ENCODE measurements around the gene EXOC1. TPM values are rescaled to one million over a fixed set of nuclear protein-coding genes. Genes with fewer than 3 reads are reported as not detected.

EXOC1 gene
- total RNA-seq, 1 experiment from 2014 or later, result 17.6 TPM

DNA sequence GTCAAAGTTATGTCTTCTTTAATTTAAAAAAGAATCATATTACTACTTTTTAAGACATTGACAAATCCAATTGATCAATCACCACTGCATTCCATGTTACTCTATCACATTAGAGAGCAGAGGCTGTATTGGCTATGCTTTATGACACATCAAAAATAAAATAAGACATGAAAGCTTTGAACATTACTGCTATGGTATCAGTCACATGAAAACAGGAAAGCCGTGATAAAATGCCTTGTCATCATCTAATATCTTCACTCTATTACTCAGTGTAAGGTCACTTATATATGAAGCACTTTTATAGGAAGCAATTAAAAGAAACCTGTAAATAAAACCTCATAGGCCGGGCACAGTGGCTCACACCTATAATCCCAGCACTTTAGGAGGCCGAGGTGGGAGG is 67.6 kb downstream of the EXOC1 start (continued):
- TF ChIP-seq, protein P1, sequence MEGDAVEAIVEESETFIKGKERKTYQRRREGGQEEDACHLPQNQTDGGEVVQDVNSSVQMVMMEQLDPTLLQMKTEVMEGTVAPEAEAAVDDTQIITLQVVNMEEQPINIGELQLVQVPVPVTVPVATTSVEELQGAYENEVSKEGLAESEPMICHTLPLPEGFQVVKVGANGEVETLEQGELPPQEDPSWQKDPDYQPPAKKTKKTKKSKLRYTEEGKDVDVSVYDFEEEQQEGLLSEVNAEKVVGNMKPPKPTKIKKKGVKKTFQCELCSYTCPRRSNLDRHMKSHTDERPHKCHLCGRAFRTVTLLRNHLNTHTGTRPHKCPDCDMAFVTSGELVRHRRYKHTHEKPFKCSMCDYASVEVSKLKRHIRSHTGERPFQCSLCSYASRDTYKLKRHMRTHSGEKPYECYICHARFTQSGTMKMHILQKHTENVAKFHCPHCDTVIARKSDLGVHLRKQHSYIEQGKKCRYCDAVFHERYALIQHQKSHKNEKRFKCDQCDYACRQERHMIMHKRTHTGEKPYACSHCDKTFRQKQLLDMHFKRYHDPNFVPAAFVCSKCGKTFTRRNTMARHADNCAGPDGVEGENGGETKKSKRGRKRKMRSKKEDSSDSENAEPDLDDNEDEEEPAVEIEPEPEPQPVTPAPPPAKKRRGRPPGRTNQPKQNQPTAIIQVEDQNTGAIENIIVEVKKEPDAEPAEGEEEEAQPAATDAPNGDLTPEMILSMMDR (IDR thresholded peaks at IDR 0.05 in 2 of 3, conservative IDR thresholded peaks at IDR 0.05 in 1 of 3; ENCODE audit: borderline replicate concordance in 1 of 3, insufficient read depth in 1 of 3, low read depth in 2 of 3, low read length in 2 of 3), result no peak
- TF ChIP-seq CEBPB (IDR thresholded peaks at IDR 0.05; ENCODE audit: low read depth), result no peak

GRCh38 chr4:55925241-55925640 is 71.8 kb downstream of the EXOC1 start:
- H2AFZ ChIP-seq (ENCODE audit: low read depth, low read length, poor library complexity, severe bottlenecking), result no peak overlapping the region
- peaks cover 0 to 11% of the 10 kb centered on the region in 2 experiments; a peak in 1 of 4 replicates for H3K4me1 ChIP-seq (ENCODE audit: control insufficient read depth in 1 of 2, insufficient read depth in 2 of 2, low read length in 2 of 2)
- intact Hi-C loops (cut with micrococcal nuclease), result no loop called here
- no peaks in the 10 kb centered on the region for H3K36me3 ChIP-seq (ENCODE audit: control insufficient read depth in 1 of 2, insufficient read depth in 2 of 2, low read length in 2 of 2)
- TF ChIP-seq EZH2 (IDR thresholded peaks at IDR 0.05) (no peak), ZBTB33 (IDR thresholded peaks at IDR 0.05; ENCODE audit: extremely low read depth, insufficient replicate concordance, low read length) (no peak), RAD21 (IDR thresholded peaks at IDR 0.05; ENCODE audit: low read depth) (no peak), TCF7L2 (IDR thresholded peaks at IDR 0.05; ENCODE audit: borderline replicate concordance, extremely low read depth, insufficient read depth, insufficient read length) (no peak), ATF3 (IDR thresholded peaks at IDR 0.05) (no peak), CBX3 (IDR thresholded peaks at IDR 0.05; ENCODE audit: low read depth) (no peak), EZH2phosphoT487 (IDR thresholded peaks at IDR 0.05; ENCODE audit: borderline replicate concordance) (no peak), JUND (IDR thresholded peaks at IDR 0.05) (no peak), SIN3A (IDR thresholded peaks at IDR 0.05; ENCODE audit: low read depth) (no peak), FOSL1 (IDR thresholded peaks at IDR 0.05; ENCODE audit: low read depth) (no peak), CEBPB (IDR thresholded peaks at IDR 0.05; ENCODE audit: low read depth) (no peak), ELF1 (IDR thresholded peaks at IDR 0.05; ENCODE audit: borderline replicate concordance, low read depth) (no peak), MAX (IDR thresholded peaks at IDR 0.05) (no peak), SP1 (IDR thresholded peaks at IDR 0.05; ENCODE audit: low read depth) (no peak), POLR2A (IDR thresholded peaks at IDR 0.05; ENCODE audit: borderline replicate concordance, extremely low read depth, insufficient read depth, insufficient read length) (no peak)
- TF ChIP-seq, protein P1 (IDR thresholded peaks at IDR 0.05 in 2 of 3, conservative IDR thresholded peaks at IDR 0.05 in 1 of 3; ENCODE audit: borderline replicate concordance in 1 of 3, insufficient read depth in 1 of 3, low read depth in 2 of 3, low read length in 2 of 3), result no peak
- no peaks in the 10 kb centered on the region for H3K9me3 ChIP-seq (ENCODE audit: control insufficient read depth in 1 of 2, insufficient read depth in 1 of 2, low read depth in 1 of 2, low read length in 2 of 2)
- RAD21 ChIA-PET (ENCODE audit: low non-redundant PET in 1 of 2, low total read pairs in 2 of 2, uncharacterized antibody in 2 of 2, unreplicated experiment in 2 of 2), result no interaction called here
- DNase-seq (ENCODE audit: low read depth, low spot score) (no peak), ATAC-seq (no peak)
- CTCF ChIA-PET, result no interaction called here
- no peak overlapping the region for H3K9ac ChIP-seq (ENCODE audit: low read length)
- no peaks in the 10 kb centered on the region for H3K9me2 ChIP-seq (ENCODE audit: insufficient read depth)
- no peak overlapping the region for H3K4me2 ChIP-seq (ENCODE audit: low read length)
- no TSS peak for BruUV-seq (replicated peaks)
- no peak overlapping the region for H3K4me3 ChIP-seq (replicated peaks in 1 of 2; ENCODE audit: low read depth in 1 of 2, low read length in 2 of 2)
- no peaks in the 10 kb centered on the region for H3K27me3 ChIP-seq (ENCODE audit: insufficient read depth, low read length)
- H3K79me2 ChIP-seq (ENCODE audit: insufficient read depth, low read length), result no peaks in the 10 kb centered on the region
- POLR2A ChIA-PET, result no interaction called here
- H4K20me1 ChIP-seq (ENCODE audit: insufficient read depth), result no peaks in the 10 kb centered on the region
- no peak overlapping the region for H3K27ac ChIP-seq (ENCODE audit: low read depth, low read length)
